GM18870 (cell line): ENCODE data around the gene TRIM69.
"Not testable (repeated sequence)": the region's sequence is repeated elsewhere in the genome, so short reads cannot be mapped to it uniquely, and the experiment has no call there.

Experiments used
- ATAC-seq: cut with Tn5 transposase; IDR thresholded peaks from one replicate; pipeline ENCODE4 v1.9.1; 2021; ENCODE audit warnings: moderate library complexity; ENCODE audit not compliant: unreplicated experiment

TRIM69 gene

DNA sequence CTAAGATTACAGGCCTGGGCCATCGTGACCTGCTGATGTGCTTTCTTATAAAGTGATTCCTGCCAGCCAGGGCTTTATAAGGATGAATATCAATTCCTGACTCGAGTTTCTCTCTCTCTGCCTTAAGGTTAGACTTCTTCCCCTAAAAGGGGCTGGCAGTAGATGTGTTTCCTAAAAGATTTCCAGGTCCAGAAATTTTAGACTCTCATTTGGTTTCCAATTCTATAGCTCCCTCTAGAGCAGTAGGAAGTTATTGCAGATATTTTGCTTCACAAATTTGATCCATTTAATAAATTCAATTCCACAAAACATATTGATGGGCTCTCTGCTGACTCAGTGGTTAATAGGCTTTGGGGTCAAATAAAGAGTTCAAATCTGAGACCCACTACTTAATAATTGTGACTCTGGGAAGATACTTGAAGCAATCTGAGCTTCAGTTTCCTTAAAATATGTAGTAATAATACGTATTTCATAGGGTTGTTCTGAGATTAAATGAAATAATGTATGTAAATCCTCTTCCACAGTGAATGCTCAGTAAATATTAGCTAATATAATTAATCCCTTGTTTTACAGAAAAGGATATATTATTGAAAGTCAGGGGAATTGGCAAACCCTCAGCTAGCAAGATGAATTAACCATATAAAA lies 2.1 kb downstream of the TRIM69 start:
- no peak for ATAC-seq

GRCh38 chr15:44739222-44739847 lies 3.0 kb downstream of the TRIM69 start:
- not testable (repeated sequence) for ATAC-seq

DNA sequence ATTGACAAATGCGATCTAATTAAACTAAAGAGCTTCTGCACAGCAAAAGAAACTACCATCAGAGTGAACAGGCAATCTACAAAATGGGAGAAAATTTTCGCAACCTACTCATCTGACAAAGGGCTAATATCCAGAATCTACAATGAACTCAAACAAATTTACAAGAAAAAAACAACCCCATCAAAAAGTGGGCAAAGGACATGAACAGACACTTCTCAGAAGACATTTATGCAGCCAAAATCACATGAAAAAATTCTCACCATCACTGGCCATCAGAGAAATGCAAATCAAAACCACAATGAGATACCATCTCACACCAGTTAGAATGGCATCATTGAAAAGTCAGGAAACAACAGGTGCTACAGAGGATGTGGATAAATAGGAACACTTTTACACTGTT lies 7.1 kb downstream of the TRIM69 start:
- not testable (repeated sequence) for ATAC-seq

GRCh38 chr15:44753345-44753744 lies 17.0 kb downstream of the TRIM69 start:
- ATAC-seq, result no peak

DNA sequence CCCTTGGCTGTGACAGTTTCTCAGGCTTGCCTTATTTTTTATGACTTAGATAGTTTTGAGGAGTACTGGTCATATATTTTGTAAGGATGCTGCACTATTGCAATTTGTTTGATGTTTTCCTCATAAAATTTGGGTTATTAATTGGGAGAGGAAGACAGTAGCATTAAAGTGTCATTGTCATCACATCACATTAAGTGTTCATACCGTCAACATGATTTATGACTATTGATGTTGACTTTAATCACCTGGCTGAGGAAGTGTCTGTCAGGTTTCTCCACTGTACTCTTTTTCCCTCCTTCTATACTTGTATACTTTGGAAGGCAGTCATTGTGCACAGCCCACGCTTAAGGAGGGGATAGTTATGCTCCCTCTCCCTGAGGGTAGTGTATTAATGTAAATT lies 26.9 kb downstream of the TRIM69 start:
- no peak for ATAC-seq

GRCh38 chr15:44763848-44764247 lies 27.5 kb downstream of the TRIM69 start:
- no peak for ATAC-seq

- no peak for ATAC-seq
Measured at GRCh38 chr15:44765036-44765435, 28.7 kb downstream of the TRIM69 start.

DNA sequence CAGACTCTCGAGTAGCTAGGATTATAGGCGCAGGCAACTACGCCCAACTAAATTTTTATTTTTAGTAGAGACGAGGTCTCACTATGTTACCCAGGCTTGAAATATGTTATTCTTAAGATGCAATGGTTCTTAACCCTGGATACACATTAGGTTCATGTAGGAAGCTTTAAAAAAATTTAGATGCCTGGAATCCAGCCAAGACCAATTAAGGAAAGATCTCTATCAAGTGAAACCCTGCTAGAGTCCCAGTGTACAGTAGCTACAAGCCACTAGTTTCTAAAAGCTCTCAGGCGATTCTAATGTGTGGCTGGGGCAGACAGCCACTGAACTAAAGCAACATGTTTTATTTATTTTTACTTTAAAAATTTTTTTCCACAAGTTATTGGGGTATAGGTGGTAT lies 33.2 kb downstream of the TRIM69 start:
- no peak for ATAC-seq

DNA sequence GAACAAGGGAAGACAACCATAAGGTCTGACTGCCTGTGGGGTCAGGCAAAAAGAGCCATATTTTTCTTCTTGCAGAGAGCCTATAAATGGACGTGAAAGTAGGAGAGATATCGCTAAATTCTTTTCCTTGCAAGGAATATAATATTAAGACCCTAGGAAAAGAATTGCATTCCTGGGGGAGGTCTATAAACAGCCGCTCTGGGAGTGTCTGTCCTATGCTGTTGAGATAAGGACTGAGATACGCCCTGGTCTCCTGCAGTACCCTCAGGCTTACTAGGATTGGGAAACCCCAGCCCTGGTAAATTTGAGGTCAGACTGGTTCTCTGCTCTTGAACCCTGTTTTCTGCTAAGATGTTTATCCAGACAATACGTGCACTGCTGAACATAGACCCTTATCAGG lies 34.4 kb downstream of the TRIM69 start:
- ATAC-seq, result not testable (repeated sequence)

DNA sequence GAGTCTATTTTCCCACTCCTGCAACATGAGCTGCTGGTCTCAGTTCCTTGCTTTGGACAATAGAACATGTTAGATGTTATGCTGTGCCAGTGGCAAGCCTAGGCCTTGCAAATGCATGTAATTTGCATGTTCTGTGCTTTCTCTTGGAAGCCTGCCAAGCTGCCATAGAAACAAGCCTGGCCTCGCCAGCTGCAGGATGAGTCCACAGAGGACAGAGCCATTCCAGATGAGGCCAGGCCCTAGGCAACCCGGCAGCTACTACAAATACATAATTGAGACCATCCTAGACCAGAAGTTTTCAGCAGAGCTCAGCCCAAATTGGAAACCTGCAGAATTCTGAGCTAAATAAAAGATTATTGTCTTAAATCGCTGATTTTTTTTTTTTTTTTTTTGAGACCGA lies 39.6 kb downstream of the TRIM69 start:
- ATAC-seq, result no peak

- ATAC-seq, result no peak
Measured at GRCh38 chr15:44779761-44780160, 43.4 kb downstream of the TRIM69 start.

DNA sequence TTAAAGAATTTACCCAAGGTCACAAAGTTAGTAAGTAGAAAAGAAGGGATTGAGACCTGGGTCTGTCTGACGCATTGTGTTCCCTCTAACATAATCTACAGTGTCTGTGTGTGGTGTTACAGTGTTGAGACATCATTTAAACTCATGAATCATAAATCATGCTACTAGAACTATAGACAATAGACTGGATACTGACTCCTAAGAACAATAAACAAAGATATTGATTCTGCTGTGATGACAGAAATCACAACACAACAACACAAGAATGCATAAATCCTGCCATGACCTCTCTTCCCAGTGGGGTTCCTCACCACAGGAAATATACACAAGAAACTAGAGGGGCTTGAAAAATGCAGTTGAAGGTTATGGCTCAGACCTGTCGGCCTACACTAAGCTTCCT lies 44.3 kb downstream of the TRIM69 start:
- ATAC-seq, result no peak

DNA sequence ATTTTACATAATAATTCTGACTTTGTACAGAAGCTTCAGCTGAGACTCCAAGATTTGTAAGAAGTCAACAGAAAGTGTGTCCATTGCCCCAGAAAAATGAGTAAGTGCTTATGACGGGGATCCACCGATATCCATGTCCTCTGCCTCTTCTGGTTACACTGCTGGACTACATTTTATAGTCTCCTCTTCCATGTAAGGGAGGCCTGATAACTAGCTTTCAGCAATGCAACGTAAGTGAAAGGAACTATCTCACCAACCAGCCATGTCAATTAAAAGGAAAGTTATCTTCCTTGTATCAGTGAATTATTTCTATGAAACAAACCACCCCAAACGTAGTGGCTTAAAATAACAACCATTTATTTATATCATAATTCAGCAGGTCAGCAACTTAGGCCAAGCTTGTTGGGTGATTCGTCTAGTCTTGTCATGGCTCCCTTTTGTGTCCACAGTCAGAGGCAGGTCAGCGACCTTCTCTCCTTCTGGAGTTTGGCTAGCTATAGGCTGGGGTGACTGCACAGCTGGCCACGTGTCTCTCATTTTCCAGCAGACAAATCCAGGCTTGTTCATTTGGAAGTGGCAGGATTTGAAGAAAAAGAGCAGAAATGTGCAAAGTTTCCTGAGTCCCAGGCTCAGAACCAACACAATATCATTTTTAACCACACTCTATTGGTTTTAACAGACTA lies 44.9 kb downstream of the TRIM69 start:
- ATAC-seq, result no peak

GRCh38 chr15:44782516-44782915 lies 46.2 kb downstream of the TRIM69 start:
- no peak for ATAC-seq

DNA sequence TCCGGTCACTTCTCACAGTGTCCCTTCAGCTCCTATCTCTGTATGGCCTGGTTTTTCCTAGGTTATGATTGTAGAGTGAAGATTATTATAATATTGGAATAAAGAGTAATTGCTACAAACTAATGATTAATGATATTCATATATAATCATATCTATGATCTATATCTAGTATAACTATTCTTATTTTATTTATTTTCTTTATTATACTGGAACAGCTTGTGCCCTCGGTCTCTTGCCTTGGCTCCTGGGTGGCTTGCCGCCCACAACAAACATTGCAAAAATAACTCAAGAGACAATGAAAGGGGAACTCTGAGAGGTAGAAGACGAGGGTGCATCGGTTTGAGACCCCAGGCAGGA lies 48.6 kb downstream of the TRIM69 start:
- ATAC-seq, result not testable (repeated sequence)

DNA sequence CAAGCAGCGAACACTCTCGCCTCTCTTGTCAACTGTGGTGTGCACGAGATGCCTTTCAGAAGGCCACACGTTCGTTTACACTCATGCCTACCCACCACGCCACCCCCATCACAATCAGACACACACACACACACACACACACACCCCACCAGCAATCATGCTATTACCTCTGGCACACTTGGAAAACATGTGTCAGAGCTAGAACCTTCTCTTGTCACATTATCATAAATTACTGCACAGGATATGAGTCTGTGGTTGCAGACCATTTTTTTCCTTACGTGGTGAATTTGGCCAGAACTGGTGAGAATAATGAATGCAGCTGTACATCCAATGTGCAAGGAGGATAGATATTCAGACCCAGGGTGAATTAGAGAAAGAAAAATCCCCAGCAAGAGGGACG lies 52.4 kb downstream of the TRIM69 start:
- no peak for ATAC-seq

GRCh38 chr15:44790215-44790614 lies 53.9 kb downstream of the TRIM69 start:
- ATAC-seq, result no peak

DNA sequence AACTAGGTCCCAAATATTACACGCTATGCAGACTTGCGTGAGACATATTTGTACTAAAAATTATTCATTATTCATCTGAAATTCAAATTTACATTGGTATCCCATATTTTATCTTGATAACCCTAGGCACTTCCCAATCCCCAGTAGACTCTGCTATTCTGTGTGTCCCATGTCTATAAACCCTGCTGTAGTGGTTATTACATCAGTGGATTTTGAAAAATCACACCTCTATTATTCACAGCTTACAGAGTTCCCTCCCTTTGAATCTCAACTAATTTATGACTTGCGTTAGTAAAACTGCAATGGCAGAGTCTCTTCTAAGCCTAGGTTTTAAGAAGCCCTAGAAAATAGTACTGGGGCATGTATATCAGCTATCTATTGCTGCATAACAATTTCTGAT lies 54.3 kb downstream of the TRIM69 start:
- no peak for ATAC-seq

GRCh38 chr15:44792715-44793114 lies 56.4 kb downstream of the TRIM69 start:
- no peak for ATAC-seq

GRCh38 chr15:44794072-44794471 lies 57.7 kb downstream of the TRIM69 start:
- ATAC-seq, result no peak

GRCh38 chr15:44796508-44796907 lies 60.2 kb downstream of the TRIM69 start:
- no peak for ATAC-seq

GRCh38 chr15:44798826-44799225 lies 62.5 kb downstream of the TRIM69 start:
- ATAC-seq, result no peak
